ENCODE data around the gene LPAR1.

GRCh38 chr9:110900917-110901316 is 137.4 kb downstream of the LPAR1 start:
- TF ChIP-seq, protein P1, sequence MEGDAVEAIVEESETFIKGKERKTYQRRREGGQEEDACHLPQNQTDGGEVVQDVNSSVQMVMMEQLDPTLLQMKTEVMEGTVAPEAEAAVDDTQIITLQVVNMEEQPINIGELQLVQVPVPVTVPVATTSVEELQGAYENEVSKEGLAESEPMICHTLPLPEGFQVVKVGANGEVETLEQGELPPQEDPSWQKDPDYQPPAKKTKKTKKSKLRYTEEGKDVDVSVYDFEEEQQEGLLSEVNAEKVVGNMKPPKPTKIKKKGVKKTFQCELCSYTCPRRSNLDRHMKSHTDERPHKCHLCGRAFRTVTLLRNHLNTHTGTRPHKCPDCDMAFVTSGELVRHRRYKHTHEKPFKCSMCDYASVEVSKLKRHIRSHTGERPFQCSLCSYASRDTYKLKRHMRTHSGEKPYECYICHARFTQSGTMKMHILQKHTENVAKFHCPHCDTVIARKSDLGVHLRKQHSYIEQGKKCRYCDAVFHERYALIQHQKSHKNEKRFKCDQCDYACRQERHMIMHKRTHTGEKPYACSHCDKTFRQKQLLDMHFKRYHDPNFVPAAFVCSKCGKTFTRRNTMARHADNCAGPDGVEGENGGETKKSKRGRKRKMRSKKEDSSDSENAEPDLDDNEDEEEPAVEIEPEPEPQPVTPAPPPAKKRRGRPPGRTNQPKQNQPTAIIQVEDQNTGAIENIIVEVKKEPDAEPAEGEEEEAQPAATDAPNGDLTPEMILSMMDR (IDR thresholded peaks at IDR 0.05) = no peak
- TF ChIP-seq POLR2A (IDR thresholded peaks at IDR 0.05) = no peak

Data from adrenal gland (tissue), 5 donors.